IMR-90 (cell line): ENCODE results near the gene EIF4H. TPM values are rescaled to one million over a fixed set of nuclear protein-coding genes. Genes with fewer than 3 reads are reported as not detected.

ENCODE experiments used
- ATAC-seq: fragments of 200-7000 bp; cut with Tn5 transposase; 2 replicates; pipeline ENCODE4 v1.9.1; 2020; ENCODE audit warnings: low read depth, mild to moderate bottlenecking, moderate library complexity
- BruUV-seq: library from RNA; stranded (reverse); fragments of 400-500 nt; replicated peaks from 2 replicates; lab custom pipeline; 2021; lab: Mats Ljungman, UMichigan
- CTCF ChIA-PET: fragments of 300-600 bp; formaldehyde crosslinking; extraction: SDS; loops from one replicate; lab custom pipeline; 2021; ENCODE audit warnings: antibody characterized with exemption; lab: Yijun Ruan, JAX
- POLR2A ChIA-PET: fragments of 300-600 bp; sonication (Branson Sonifier 250); formaldehyde crosslinking; loops from one replicate; lab custom pipeline; 2022; ENCODE audit warnings: antibody characterized with exemption; ENCODE audit not compliant: unreplicated experiment; lab: Charles Lee
- DNase-seq: peaks from one replicate; pipeline ENCODE4 v3.0.0; 2013
- H2AFZ ChIP-seq: replicated peaks from 2 replicates; pipeline ENCODE3; 2013; ENCODE audit warnings: low read length, mild to moderate bottlenecking; ENCODE audit not compliant: poor library complexity
- H2AK5ac ChIP-seq: 2 replicates; pipeline ENCODE4 v1.6.1; 2013; ENCODE audit warnings: low read depth, low read length, inconsistent platforms
- H2AK9ac ChIP-seq: replicated peaks from 2 replicates; pipeline ENCODE3; 2013; ENCODE audit warnings: mild to moderate bottlenecking, low read depth, low read length, moderate library complexity; ENCODE audit not compliant: poor library complexity
- H2BK120ac ChIP-seq: 2 replicates; pipeline ENCODE4 v1.6.1; 2013; ENCODE audit warnings: low read depth, low read length, inconsistent platforms
- H2BK15ac ChIP-seq: 3 replicates; pipeline ENCODE4 v1.6.1; 2013; ENCODE audit warnings: low read depth, low read length, inconsistent platforms
- H2BK20ac ChIP-seq: 2 replicates; pipeline ENCODE4 v1.6.1; 2013; ENCODE audit warnings: low read depth, mild to moderate bottlenecking, inconsistent platforms, low read length, moderate library complexity
- H2BK5ac ChIP-seq: 2 replicates; pipeline ENCODE4 v1.6.1; 2013; ENCODE audit warnings: mild to moderate bottlenecking, low read depth, low read length, inconsistent platforms; ENCODE audit not compliant: poor library complexity, severe bottlenecking
- H3K14ac ChIP-seq: replicated peaks from 2 replicates; pipeline ENCODE4 v1.6.1; 2013; ENCODE audit warnings: low read depth, low read length, inconsistent platforms
- H3K18ac ChIP-seq: 2 replicates; pipeline ENCODE4 v1.6.1; 2013; ENCODE audit warnings: low read depth, low read length, control low read depth
- H3K23ac ChIP-seq: 2 replicates; pipeline ENCODE4 v1.6.1; 2013; ENCODE audit warnings: low read depth, low read length, inconsistent platforms
- H3K27ac ChIP-seq: 2 replicates; pipeline ENCODE4 v1.5.1; 2013; ENCODE audit warnings: mild to moderate bottlenecking, control low read depth, low read length; ENCODE audit not compliant: insufficient read depth
- H3K27me3 ChIP-seq: 2 replicates; pipeline ENCODE4 v1.6.1; 2013; ENCODE audit warnings: low read length; ENCODE audit not compliant: control insufficient read depth, insufficient read depth
- H3K36me3 ChIP-seq: 2 replicates; pipeline ENCODE4 v1.6.1; 2013; ENCODE audit warnings: low read length, mixed read lengths; ENCODE audit not compliant: control insufficient read depth, insufficient read depth
- H3K4ac ChIP-seq: 2 replicates; pipeline ENCODE4 v1.6.1; 2013; ENCODE audit warnings: low read depth, low read length, inconsistent platforms
- H3K4me1 ChIP-seq: 2 replicates; pipeline ENCODE4 v1.6.1; 2013; ENCODE audit warnings: low read length, mixed read lengths; ENCODE audit not compliant: control insufficient read depth, insufficient read depth
- H3K4me2 ChIP-seq: 2 replicates; pipeline ENCODE4 v1.6.1; 2013; ENCODE audit warnings: low read depth, mild to moderate bottlenecking, control low read depth, low read length, moderate library complexity
- H3K4me3 ChIP-seq: 2 replicates; pipeline ENCODE4 v1.5.1; 2013; ENCODE audit warnings: low read depth, mild to moderate bottlenecking, control low read depth, low read length, moderate library complexity; ENCODE audit not compliant: insufficient read depth
- H3K56ac ChIP-seq: 2 replicates; pipeline ENCODE4 v1.6.1; 2013; ENCODE audit warnings: low read length, inconsistent platforms; ENCODE audit not compliant: insufficient read depth; ENCODE audit errors: extremely low read depth
- H3K79me1 ChIP-seq, 2 experiments: 2 replicates each; pipeline ENCODE4 v1.6.1; 2013; ENCODE audit warnings: low read length in 2 of 2, inconsistent platforms in 1 of 2, low read depth in 1 of 2
- H3K9ac ChIP-seq: 2 replicates; pipeline ENCODE4 v1.6.1; 2013; ENCODE audit warnings: low read depth, low read length, control low read depth
- H3K9me1 ChIP-seq: 2 replicates; pipeline ENCODE4 v1.6.1; 2013; ENCODE audit warnings: low read length, inconsistent platforms; ENCODE audit not compliant: insufficient read depth
- H3K9me3 ChIP-seq: 2 replicates; pipeline ENCODE4 v1.6.1; 2013; ENCODE audit warnings: low read length; ENCODE audit not compliant: control insufficient read depth, insufficient read depth
- H4K20me1 ChIP-seq: 2 replicates; pipeline ENCODE4 v1.6.1; 2013; ENCODE audit warnings: low read length, inconsistent platforms; ENCODE audit not compliant: insufficient read depth
- H4K5ac ChIP-seq: 2 replicates; pipeline ENCODE4 v1.6.1; 2013; ENCODE audit warnings: mild to moderate bottlenecking, low read depth, low read length, control low read depth
- H4K8ac ChIP-seq, 2 experiments: 2 replicates each; pipeline ENCODE4 v1.6.1; 2013; ENCODE audit warnings: low read depth in 2 of 2, low read length in 2 of 2, control low read depth in 1 of 2, inconsistent platforms in 1 of 2
- H4K91ac ChIP-seq: 2 replicates; pipeline ENCODE4 v1.6.1; 2013; ENCODE audit warnings: low read depth, low read length, inconsistent platforms; ENCODE audit not compliant: insufficient read depth
- BHLHE40 ChIP-seq: fragments of 150-350 bp; IDR thresholded peaks from 2 replicates; pipeline ENCODE4 v1.6.1; 2016; ENCODE audit warnings: mild to moderate bottlenecking, low read depth, low read length
- CEBPB ChIP-seq: IDR thresholded peaks from 2 replicates; pipeline ENCODE4 v1.6.1; 2012; ENCODE audit warnings: low read depth, low read length, improper control_type of control experiment
- CHD1 ChIP-seq: IDR thresholded peaks from 2 replicates; pipeline ENCODE4 v1.6.1; 2012; ENCODE audit warnings: low read depth, low read length, improper control_type of control experiment
- CTCF ChIP-seq: conservative IDR thresholded peaks from 2 replicates; pipeline ENCODE4 v1.5.1; 2012; ENCODE audit warnings: mild to moderate bottlenecking, low read depth, low read length, improper control_type of control experiment
- ELK1 ChIP-seq: fragments of 150-350 bp; IDR thresholded peaks from 2 replicates; pipeline ENCODE4 v1.6.1; 2016; ENCODE audit warnings: low read depth, mild to moderate bottlenecking, low read length, moderate library complexity, borderline replicate concordance
- FOS ChIP-seq: fragments of 150-350 bp; IDR thresholded peaks from 2 replicates; pipeline ENCODE4 v1.6.1; 2016; ENCODE audit warnings: low read depth, low read length
- MAFK ChIP-seq: IDR thresholded peaks from 2 replicates; pipeline ENCODE4 v1.6.1; 2012; ENCODE audit warnings: low read depth, low read length, improper control_type of control experiment
- MAZ ChIP-seq: IDR thresholded peaks from 2 replicates; pipeline ENCODE4 v1.6.1; 2012; ENCODE audit warnings: low read depth, mild to moderate bottlenecking, low read length, improper control_type of control experiment, moderate library complexity, borderline replicate concordance
- MXI1 ChIP-seq: IDR thresholded peaks from 2 replicates; pipeline ENCODE4 v1.6.1; 2012; ENCODE audit warnings: low read depth, mild to moderate bottlenecking, low read length, moderate library complexity, borderline replicate concordance
- NFE2L2 ChIP-seq: fragments of 150-350 bp; IDR thresholded peaks from 2 replicates; pipeline ENCODE4 v1.6.1; 2016; ENCODE audit warnings: low read depth, mild to moderate bottlenecking, low read length
- POLR2A ChIP-seq: IDR thresholded peaks from 2 replicates; pipeline ENCODE4 v1.6.1; 2012; ENCODE audit warnings: mild to moderate bottlenecking, low read depth, low read length
- RAD21 ChIP-seq: IDR thresholded peaks from 2 replicates; pipeline ENCODE4 v1.6.1; 2012; ENCODE audit warnings: low read length, improper control_type of control experiment
- RCOR1 ChIP-seq: IDR thresholded peaks from 2 replicates; pipeline ENCODE4 v1.6.1; 2012; ENCODE audit warnings: mild to moderate bottlenecking, low read length, improper control_type of control experiment; ENCODE audit not compliant: insufficient replicate concordance
- RFX5 ChIP-seq: IDR thresholded peaks from 2 replicates; pipeline ENCODE4 v1.8.0; 2012; ENCODE audit warnings: low read depth, mild to moderate bottlenecking, low read length, moderate library complexity
- SMC3 ChIP-seq: fragments of 150-350 bp; IDR thresholded peaks from 2 replicates; pipeline ENCODE4 v1.6.1; 2016; ENCODE audit warnings: low read depth, mild to moderate bottlenecking, antibody characterized with exemption, low read length, moderate library complexity
- USF2 ChIP-seq: fragments of 150-350 bp; IDR thresholded peaks from 2 replicates; pipeline ENCODE4 v1.6.1; 2017; ENCODE audit warnings: mild to moderate bottlenecking, antibody characterized with exemption, low read length, low read depth
- WGBS, 2 experiments: methylation state at CpG; one replicate each; pipeline versions ENCODE4 v1.1.5 to v1.1.7; 2013; ENCODE audit warnings: missing lambda C conversion rate in 2 of 2; ENCODE audit not compliant: insufficient read length in 1 of 2; ENCODE audit errors: extremely low coverage in 2 of 2; 5-methylcytosine and 5-hydroxymethylcytosine counted together
- dilution Hi-C: fragments of 300-500 bp; cut with HindIII; formaldehyde crosslinking; loops from one replicate; pipeline ENCODE4 v1.14.3; 2018; ENCODE audit warnings: low sequenced_read_pairs; ENCODE audit not compliant: unreplicated experiment
- in situ Hi-C: fragments of 300-500 bp; cut with MboI; formaldehyde crosslinking; loops from 3 replicates; pipeline ENCODE4 v1.14.3; 2019; ENCODE audit warnings: low sequenced_read_pairs, inconsistent platforms, mixed read lengths
- intact Hi-C: fragments of 100-400 bp; cut with micrococcal nuclease; formaldehyde crosslinking; loops from 2 replicates; pipeline ENCODE4 v1.10.0; 2022
- polyA plus RNA-seq, 3 experiments: library from polyadenylated mRNA; depleted of rRNA; stranded (reverse); fragments of >200 nt; gene quantifications; 2 replicates each; pipeline ENCODE4 v1.2.3, GENCODE V29; 2012; ENCODE audit warnings: low replicate concordance in 1 of 3
- total RNA-seq: library from RNA; depleted of rRNA; stranded (reverse); fragments of >200 nt; gene quantifications from 2 replicates; pipeline ENCODE4 v1.2.3, GENCODE V29; 2012

The EIF4H gene
- total and polyA plus RNA-seq, 2 of the 4 experiments (the other 2 are of a cell fraction) = 241 to 321 TPM

- no peak overlapping the region for H4K5ac ChIP-seq
- peaks cover 28% of the 10 kb centered on the region for H3K4me1 ChIP-seq
- H3K14ac ChIP-seq = no peak overlapping the region
- WGBS, 2 experiments = 88% methylated on average over 2 of the region's 6 CpGs; no CpG with 5 or more reads in 1 of the 2 experiments
- no peak overlapping the region for H2AK9ac ChIP-seq
- no peak overlapping the region for H3K27ac ChIP-seq
- H2AK5ac ChIP-seq = no peak overlapping the region
- no peaks in the 10 kb centered on the region for H3K27me3 ChIP-seq
- no TSS peak for BruUV-seq
- DNase-seq (no peak), ATAC-seq (no peak)
- no peak overlapping the region for H2BK15ac ChIP-seq
- no peak overlapping the region for H3K9ac ChIP-seq
- H3K79me1 ChIP-seq = peaks cover 3 to 71% of the 10 kb centered on the region in 2 experiments
- POLR2A ChIA-PET = no interaction called here
- H2BK120ac ChIP-seq = no peak overlapping the region
- H4K91ac ChIP-seq = no peak overlapping the region
- CTCF ChIA-PET = no interaction called here
- H2BK20ac ChIP-seq = no peak overlapping the region
- dilution Hi-C loops = no loop called here
- no peak overlapping the region for H3K56ac ChIP-seq
- no peak overlapping the region for H4K8ac ChIP-seq
- H2BK5ac ChIP-seq = no peak overlapping the region
- no peak overlapping the region for H3K4me2 ChIP-seq
- H3K4ac ChIP-seq = no peak overlapping the region
- intact Hi-C loops = no loop called here
- in situ Hi-C loops = no loop called here
- peaks cover 25% of the 10 kb centered on the region for H3K36me3 ChIP-seq
- H3K4me3 ChIP-seq = no peak overlapping the region
- TF ChIP-seq POLR2A = no peak
- TF ChIP-seq BHLHE40 = no peak
- no peak for TF ChIP-seq NFE2L2
- no peak for TF ChIP-seq RAD21
- no peak for TF ChIP-seq MAZ
- no peak for TF ChIP-seq USF2
- TF ChIP-seq CEBPB = no peak
- TF ChIP-seq MAFK = no peak
- TF ChIP-seq RFX5 = no peak
- no peak for TF ChIP-seq SMC3
- TF ChIP-seq CTCF = no peak
- no peak for TF ChIP-seq MXI1
- no peak for TF ChIP-seq RCOR1
- no peak for TF ChIP-seq ELK1
- no peak for TF ChIP-seq CHD1
- no peak for TF ChIP-seq FOS
- no peaks in the 10 kb centered on the region for H3K9me3 ChIP-seq
- no peak overlapping the region for H3K23ac ChIP-seq
- peaks cover 30% of the 10 kb centered on the region for H3K9me1 ChIP-seq
- H3K18ac ChIP-seq = no peak overlapping the region
- H2AFZ ChIP-seq = no peak overlapping the region
- peaks cover 100% of the 10 kb centered on the region for H4K20me1 ChIP-seq
Measured at GRCh38 chr7:74185016-74185415, 10.9 kb downstream of the EIF4H start.
